GM18907 (cell line): Measurements from ENCODE around the gene HIPK2.

ENCODE experiments used
- ATAC-seq: cut with Tn5 transposase; IDR thresholded peaks from one replicate; pipeline ENCODE4 v1.9.1; 2021; ENCODE audit warnings: mild to moderate bottlenecking, moderate library complexity; ENCODE audit not compliant: unreplicated experiment

The HIPK2 gene

GRCh38 chr7:139718141-139718540 is 59.7 kb downstream of the HIPK2 start:
- ATAC-seq, result no peak

GRCh38 chr7:139716156-139716942 is 61.4 kb downstream of the HIPK2 start:
- no peak for ATAC-seq

GRCh38 chr7:139715194-139715815 is 62.5 kb downstream of the HIPK2 start:
- ATAC-seq, result no peak

GRCh38 chr7:139714163-139714901 is 63.5 kb downstream of the HIPK2 start:
- ATAC-seq, result peak; percentile 97

GRCh38 chr7:139713526-139714162 is 64.2 kb downstream of the HIPK2 start:
- no peak for ATAC-seq

- ATAC-seq, result no peak
Measured at GRCh38 chr7:139713061-139713460, 64.7 kb downstream of the HIPK2 start.

GRCh38 chr7:139711991-139712743 is 65.6 kb downstream of the HIPK2 start:
- no peak for ATAC-seq

- ATAC-seq, result no peak
Measured at GRCh38 chr7:139710036-139710435, 67.8 kb downstream of the HIPK2 start.

- no peak for ATAC-seq
Measured at GRCh38 chr7:139709485-139709884, 68.3 kb downstream of the HIPK2 start.

- ATAC-seq, result peak; percentile 82
Measured at GRCh38 chr7:139708541-139708940, 69.3 kb downstream of the HIPK2 start.

GRCh38 chr7:139706837-139707236 is 71.0 kb downstream of the HIPK2 start:
- no peak for ATAC-seq

GRCh38 chr7:139704308-139704879 is 73.4 kb downstream of the HIPK2 start:
- ATAC-seq, result no peak

- ATAC-seq, result peak; percentile 25
Measured at GRCh38 chr7:139703487-139704307, 74.1 kb downstream of the HIPK2 start.

- peak; percentile 72 for ATAC-seq
Measured at GRCh38 chr7:139702811-139703486, 74.8 kb downstream of the HIPK2 start.

- no peak for ATAC-seq
Measured at GRCh38 chr7:139702313-139702731, 75.5 kb downstream of the HIPK2 start.

GRCh38 chr7:139701908-139702307 is 75.9 kb downstream of the HIPK2 start:
- no peak for ATAC-seq

- no peak for ATAC-seq
Measured at GRCh38 chr7:139700505-139701235, 77.1 kb downstream of the HIPK2 start.
